ENCODE measurements around the gene ZMYND8.
A peak's percentile ranks its signal among the peaks of the same experiment; 100 is the strongest.

- TF ChIP-seq CTCF (IDR thresholded peaks at IDR 0.05) (peak; percentile 22 to 45 (median 35)), POLR2AphosphoS5 (IDR thresholded peaks at IDR 0.05) (no peak), EP300 (IDR thresholded peaks at IDR 0.05; ENCODE audit: low read depth) (no peak), POLR2A (IDR thresholded peaks at IDR 0.05) (no peak)
Observed at GRCh38 chr20:47205577-47206123, 150.8 kb downstream of the ZMYND8 start.
